NCI-H1694 (cell line): Measurements from ENCODE around the gene IL17F.

Experiments used
- DNase-seq: peaks from one replicate; lab custom pipeline; 2025; lab: John Stamatoyannopoulos, UW

Gene IL17F

DNA sequence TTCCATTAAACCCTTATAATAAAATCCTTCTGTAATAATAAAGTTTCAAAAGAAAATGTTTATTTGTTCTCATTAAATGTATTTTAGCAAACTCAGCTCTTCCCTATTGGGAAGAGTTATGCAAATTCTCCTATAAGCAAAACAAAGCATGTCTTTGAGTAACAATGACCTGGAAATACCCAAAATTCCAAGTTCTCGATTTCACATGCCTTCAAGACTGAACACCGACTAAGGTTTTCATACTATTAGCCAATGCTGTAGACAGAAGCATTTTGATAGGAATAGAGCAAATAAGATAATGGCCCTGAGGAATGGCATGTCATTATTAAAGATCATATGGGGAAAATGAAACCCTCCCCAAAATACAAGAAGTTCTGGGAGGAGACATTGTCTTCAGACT, 54.3 kb downstream of the IL17F start:
- no peak for DNase-seq

DNA sequence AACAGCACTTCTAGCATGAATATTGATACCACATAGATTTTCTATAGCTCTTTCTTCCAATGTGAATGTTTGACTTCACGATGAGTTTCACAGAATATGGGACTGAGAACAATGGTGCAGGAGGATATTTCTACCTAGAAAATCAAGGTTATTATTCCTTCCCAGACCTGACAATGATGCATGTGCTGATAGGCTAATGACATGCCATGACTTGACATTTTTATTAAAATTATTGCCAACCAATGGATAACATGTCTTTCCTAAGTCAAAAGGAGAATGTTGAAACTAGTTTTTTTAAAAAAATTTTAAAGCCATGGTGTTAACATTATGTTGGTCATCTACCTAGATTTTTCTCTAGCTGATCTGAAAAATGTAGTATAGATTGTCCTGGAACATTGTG, 57.2 kb downstream of the IL17F start:
- no peak for DNase-seq
